Measurements from ENCODE around the gene SLC1A3.

DNA sequence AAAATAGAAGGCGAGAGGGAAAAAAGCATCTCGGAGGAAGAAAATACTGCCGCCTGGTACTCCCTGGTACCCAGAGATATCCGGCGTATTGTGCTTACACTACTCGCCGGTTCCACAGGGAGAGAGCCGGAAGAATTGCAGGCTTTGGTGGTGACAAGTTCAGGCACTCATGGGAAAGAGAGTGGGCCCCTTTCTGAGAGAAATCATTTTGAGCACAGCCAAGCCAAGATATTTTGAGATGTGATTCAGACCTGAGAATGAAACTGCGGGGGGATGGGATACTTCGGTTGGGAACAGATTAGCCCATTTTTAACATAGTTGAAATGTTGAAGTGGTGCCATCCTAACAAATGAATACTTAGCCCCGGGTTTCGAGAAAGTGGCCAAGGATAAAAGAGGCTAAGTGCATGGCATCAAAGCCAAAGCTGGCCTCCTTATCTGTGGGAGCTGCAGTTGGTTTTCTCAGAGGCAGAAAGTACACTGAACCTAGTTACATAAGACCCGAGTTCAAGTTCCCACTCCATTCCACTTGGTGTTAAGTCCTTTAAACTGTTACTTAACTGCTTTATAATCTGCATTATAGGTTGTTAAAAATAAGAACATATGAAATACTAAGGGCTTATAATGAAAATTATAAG lies 62.7 kb downstream of the SLC1A3 start:
- TF ChIP-seq FOXP2 (optimal IDR thresholded peaks at IDR 0.05; ENCODE audit: borderline replicate concordance, extremely low read depth, extremely low read length, insufficient read depth) (no peak), TAF1 (IDR thresholded peaks at IDR 0.05; ENCODE audit: borderline replicate concordance, insufficient read depth, low read length) (no peak), POLR2AphosphoS5 (IDR thresholded peaks at IDR 0.05; ENCODE audit: low read depth, low read length) (no peak), SIN3A (IDR thresholded peaks at IDR 0.05; ENCODE audit: borderline replicate concordance, insufficient read depth, low read length) (no peak)
- TF ChIP-seq, protein P1, sequence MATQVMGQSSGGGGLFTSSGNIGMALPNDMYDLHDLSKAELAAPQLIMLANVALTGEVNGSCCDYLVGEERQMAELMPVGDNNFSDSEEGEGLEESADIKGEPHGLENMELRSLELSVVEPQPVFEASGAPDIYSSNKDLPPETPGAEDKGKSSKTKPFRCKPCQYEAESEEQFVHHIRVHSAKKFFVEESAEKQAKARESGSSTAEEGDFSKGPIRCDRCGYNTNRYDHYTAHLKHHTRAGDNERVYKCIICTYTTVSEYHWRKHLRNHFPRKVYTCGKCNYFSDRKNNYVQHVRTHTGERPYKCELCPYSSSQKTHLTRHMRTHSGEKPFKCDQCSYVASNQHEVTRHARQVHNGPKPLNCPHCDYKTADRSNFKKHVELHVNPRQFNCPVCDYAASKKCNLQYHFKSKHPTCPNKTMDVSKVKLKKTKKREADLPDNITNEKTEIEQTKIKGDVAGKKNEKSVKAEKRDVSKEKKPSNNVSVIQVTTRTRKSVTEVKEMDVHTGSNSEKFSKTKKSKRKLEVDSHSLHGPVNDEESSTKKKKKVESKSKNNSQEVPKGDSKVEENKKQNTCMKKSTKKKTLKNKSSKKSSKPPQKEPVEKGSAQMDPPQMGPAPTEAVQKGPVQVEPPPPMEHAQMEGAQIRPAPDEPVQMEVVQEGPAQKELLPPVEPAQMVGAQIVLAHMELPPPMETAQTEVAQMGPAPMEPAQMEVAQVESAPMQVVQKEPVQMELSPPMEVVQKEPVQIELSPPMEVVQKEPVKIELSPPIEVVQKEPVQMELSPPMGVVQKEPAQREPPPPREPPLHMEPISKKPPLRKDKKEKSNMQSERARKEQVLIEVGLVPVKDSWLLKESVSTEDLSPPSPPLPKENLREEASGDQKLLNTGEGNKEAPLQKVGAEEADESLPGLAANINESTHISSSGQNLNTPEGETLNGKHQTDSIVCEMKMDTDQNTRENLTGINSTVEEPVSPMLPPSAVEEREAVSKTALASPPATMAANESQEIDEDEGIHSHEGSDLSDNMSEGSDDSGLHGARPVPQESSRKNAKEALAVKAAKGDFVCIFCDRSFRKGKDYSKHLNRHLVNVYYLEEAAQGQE (IDR thresholded peaks at IDR 0.05; ENCODE audit: insufficient read depth in 1 of 2, low read depth in 2 of 2, low read length in 2 of 2), result no peak

Data from PFSK-1 (cell line).